Mesothelial cell of epicardium (in vitro differentiated cells): Measurements from ENCODE around the gene GSDMA. TPM values are rescaled to one million over a fixed set of nuclear protein-coding genes. Genes with fewer than 3 reads are reported as not detected.

ENCODE experiments used
- DNase-seq, 2 experiments: peaks; one replicate each; pipeline ENCODE4 v3.0.0; 2021; ENCODE audit warnings: low spot score in 2 of 2; ENCODE audit not compliant: unreplicated experiment in 2 of 2
- H3K27ac Mint-ChIP-seq: 2 replicates; pipeline ENCODE4 v1.8.0; 2021; ENCODE audit warnings: mixed read lengths
- H3K27me3 Mint-ChIP-seq: 2 replicates; pipeline ENCODE4 v1.8.0; 2021; ENCODE audit warnings: low read depth, mixed read lengths
- H3K36me3 Mint-ChIP-seq: 2 replicates; pipeline ENCODE4 v1.8.0; 2021; ENCODE audit warnings: mixed read lengths
- H3K4me1 Mint-ChIP-seq: 2 replicates; pipeline ENCODE4 v1.8.0; 2021; ENCODE audit warnings: mixed read lengths
- H3K4me3 Mint-ChIP-seq: 2 replicates; pipeline ENCODE4 v1.8.0; 2021; ENCODE audit warnings: mild to moderate bottlenecking, moderate library complexity, mixed read lengths
- H3K9me3 Mint-ChIP-seq: 2 replicates; pipeline ENCODE4 v1.8.0; 2021; ENCODE audit warnings: mixed read lengths
- total RNA-seq: library from RNA; stranded (reverse); gene quantifications from 3 replicates; pipeline ENCODE4 v1.2.1, GENCODE V29; 2021
- TF ChIP-seq, protein P1 (sequence below): fragments of 200-600 bp; sonication (generic); IDR thresholded peaks from one replicate; pipeline ENCODE4 v1.5.0; 2021; ENCODE audit warnings: antibody characterized with exemption; ENCODE audit not compliant: unreplicated experiment

The GSDMA gene
- total RNA-seq, 1 donor from 2014 or later: not detected

DNA sequence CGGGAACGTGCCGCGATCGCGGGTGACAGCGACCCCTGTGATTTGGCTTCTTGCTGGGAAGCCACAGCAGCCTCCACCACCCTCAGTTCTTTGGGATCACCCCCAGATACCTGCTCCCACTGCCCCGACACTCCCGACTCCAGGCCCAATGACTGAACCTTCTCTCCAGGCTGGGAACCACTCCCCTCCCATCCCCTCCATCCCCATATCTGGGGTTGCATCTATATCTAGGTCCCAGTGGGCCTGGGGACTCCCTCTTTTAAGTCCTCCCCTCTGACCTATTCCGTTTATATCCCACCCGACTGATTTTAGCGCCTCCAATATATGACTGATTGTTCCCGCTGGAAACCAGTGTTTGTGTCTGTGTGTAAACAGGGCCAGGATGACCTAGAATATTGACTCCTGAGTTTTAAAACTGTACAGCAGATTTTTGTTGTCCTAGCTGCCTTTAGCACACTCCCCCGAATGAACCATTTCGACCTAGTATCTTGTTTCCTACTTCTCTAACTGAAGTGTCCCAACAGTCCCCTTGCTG, 18.5 kb downstream of the GSDMA start:
- no peaks in the 10 kb centered on the region for H3K27me3 Mint-ChIP-seq
- peaks cover 16% of the 10 kb centered on the region for H3K36me3 Mint-ChIP-seq
- H3K4me3 Mint-ChIP-seq: peak overlapping the region; percentile 79
- no peaks in the 10 kb centered on the region for H3K9me3 Mint-ChIP-seq
- DNase-seq: no peak
- H3K27ac Mint-ChIP-seq: peak overlapping the region; percentile 92
- H3K4me1 Mint-ChIP-seq: peaks cover 35% of the 10 kb centered on the region
- TF ChIP-seq, protein P1, sequence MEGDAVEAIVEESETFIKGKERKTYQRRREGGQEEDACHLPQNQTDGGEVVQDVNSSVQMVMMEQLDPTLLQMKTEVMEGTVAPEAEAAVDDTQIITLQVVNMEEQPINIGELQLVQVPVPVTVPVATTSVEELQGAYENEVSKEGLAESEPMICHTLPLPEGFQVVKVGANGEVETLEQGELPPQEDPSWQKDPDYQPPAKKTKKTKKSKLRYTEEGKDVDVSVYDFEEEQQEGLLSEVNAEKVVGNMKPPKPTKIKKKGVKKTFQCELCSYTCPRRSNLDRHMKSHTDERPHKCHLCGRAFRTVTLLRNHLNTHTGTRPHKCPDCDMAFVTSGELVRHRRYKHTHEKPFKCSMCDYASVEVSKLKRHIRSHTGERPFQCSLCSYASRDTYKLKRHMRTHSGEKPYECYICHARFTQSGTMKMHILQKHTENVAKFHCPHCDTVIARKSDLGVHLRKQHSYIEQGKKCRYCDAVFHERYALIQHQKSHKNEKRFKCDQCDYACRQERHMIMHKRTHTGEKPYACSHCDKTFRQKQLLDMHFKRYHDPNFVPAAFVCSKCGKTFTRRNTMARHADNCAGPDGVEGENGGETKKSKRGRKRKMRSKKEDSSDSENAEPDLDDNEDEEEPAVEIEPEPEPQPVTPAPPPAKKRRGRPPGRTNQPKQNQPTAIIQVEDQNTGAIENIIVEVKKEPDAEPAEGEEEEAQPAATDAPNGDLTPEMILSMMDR: no peak

DNA sequence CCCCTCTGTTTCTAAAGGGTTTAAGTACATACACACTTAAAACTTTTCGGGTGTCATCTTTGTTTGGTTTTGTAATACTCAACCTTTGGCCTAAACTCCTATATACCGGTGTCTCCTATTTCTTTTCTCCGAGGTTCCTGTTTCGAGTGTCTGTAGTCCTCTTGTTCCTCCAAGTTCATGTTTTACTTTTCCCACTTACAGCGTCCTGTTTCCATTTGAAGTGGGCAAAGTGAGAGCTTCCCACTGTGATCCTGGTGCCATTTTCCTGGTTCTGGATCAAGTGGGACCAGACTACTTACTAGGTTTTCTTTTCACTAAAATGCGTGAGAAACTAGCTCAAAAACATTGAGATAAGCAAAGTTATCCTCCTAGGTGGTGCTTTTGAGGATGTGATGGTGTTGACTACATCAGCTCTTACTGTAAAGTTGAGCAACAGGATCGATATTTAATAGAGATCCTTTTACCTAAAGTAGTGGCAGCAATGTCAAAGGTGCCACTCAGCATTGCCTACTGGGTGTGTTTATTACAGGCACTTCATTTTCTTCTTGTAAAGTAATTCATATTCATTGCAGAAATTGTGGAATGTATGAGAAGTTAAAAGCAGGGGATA, 19.1 kb downstream of the GSDMA start:
- H3K9me3 Mint-ChIP-seq: no peaks in the 10 kb centered on the region
- DNase-seq: no peak
- no peaks in the 10 kb centered on the region for H3K27me3 Mint-ChIP-seq
- peak overlapping the region; percentile 79 for H3K4me3 Mint-ChIP-seq
- H3K4me1 Mint-ChIP-seq: peaks cover 35% of the 10 kb centered on the region
- peak overlapping the region; percentile 92 for H3K27ac Mint-ChIP-seq
- H3K36me3 Mint-ChIP-seq: peaks cover 20% of the 10 kb centered on the region
- TF ChIP-seq, protein P1: no peak

DNA sequence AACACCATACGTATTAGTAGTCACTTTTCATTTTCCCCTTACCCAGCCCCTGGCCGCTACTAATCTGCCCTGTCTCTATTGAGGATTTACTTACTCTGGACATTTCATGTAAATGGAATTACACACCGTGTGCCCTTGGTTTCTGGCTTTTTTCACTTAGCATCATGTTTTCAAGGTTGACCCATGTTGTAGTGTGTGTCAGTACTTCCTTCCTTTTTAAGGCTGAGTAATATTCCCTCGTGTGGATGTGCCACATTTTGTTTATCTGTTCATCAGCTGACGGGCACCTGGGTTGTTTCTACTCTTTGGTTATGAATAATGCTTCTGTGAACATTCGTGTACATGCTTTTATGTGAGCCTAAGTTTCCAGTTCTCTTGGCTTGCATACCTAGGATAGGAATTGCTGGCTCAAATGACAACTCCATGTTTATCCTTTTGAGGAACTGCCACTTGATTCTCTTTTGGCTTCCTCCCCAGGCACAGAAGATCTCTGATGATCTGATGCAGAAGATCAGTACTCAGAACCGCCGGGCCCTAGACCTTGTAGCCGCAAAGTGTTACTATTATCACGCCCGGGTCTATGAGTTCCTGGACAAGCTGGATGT, 25.5 kb downstream of the GSDMA start:
- no peaks in the 10 kb centered on the region for H3K9me3 Mint-ChIP-seq
- TF ChIP-seq, protein P1: no peak
- no peak overlapping the region for H3K27ac Mint-ChIP-seq
- H3K4me3 Mint-ChIP-seq: no peak overlapping the region
- DNase-seq: no peak
- H3K27me3 Mint-ChIP-seq: no peaks in the 10 kb centered on the region
- H3K36me3 Mint-ChIP-seq: peaks cover 57% of the 10 kb centered on the region
- no peaks in the 10 kb centered on the region for H3K4me1 Mint-ChIP-seq

DNA sequence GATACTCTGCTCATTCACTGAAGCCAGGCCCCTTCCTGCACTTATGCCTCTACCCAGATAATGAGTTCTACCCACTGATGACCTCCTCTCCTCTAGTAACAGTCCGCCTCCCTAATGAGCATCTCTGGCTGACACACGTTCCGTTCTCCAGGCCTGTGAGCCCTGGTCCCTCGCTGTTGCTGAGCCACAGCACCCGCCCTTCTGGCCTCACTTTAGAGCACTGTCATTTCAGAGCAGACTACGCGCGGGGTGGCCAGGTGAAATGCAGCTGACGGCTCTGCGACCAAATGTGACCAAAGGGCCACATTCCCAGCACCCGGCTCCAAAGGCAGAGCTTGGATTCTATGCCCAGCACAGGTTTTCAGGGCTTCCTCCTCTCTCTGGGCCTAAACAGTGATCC, 31.6 kb downstream of the GSDMA start:
- Mint-ChIP-seq H3K4me3 (no peak overlapping the region), H3K27ac (no peak overlapping the region), H3K4me1 (no peaks in the 10 kb centered on the region), H3K27me3 (no peaks in the 10 kb centered on the region), H3K36me3 (peaks cover 48% of the 10 kb centered on the region), H3K9me3 (no peaks in the 10 kb centered on the region)
- TF ChIP-seq, protein P1: no peak
- DNase-seq: no peak

DNA sequence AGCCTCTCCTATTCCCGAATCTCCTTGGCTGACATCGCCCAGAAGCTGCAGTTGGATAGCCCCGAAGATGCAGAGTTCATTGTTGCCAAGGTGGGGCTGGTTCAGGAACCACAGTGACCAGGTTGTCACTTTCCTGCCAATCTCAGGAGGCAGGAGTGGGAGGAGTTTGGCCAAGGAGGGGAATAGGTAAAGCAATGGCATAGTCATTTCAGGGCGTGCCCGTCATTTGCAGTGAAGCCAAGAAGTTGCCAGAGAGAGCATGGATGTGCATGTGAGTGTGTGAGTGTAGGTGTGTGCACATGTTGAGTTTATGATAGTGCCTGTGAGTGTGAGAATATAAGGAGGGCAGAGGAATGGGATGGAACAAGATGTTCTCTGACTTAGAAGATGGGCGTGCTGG, 32.6 kb downstream of the GSDMA start:
- no peaks in the 10 kb centered on the region for H3K27me3 Mint-ChIP-seq
- no peak overlapping the region for H3K27ac Mint-ChIP-seq
- H3K9me3 Mint-ChIP-seq: no peaks in the 10 kb centered on the region
- no peak for DNase-seq
- H3K36me3 Mint-ChIP-seq: peaks cover 48% of the 10 kb centered on the region
- TF ChIP-seq, protein P1: no peak
- no peaks in the 10 kb centered on the region for H3K4me1 Mint-ChIP-seq
- no peak overlapping the region for H3K4me3 Mint-ChIP-seq
